MM.1S (cell line): Measurements from ENCODE around the gene HSPB8.

Source experiments
- DNase-seq: peaks from one replicate; pipeline ENCODE4 v3.0.0-alpha.2; 2015
- H2AFZ ChIP-seq: fragments of 300-600 bp; sonication (generic); 2 replicates; pipeline ENCODE4 v1.6.0; 2016; ENCODE audit warnings: antibody characterized with exemption, low read length
- H3F3A ChIP-seq: fragments of 300-600 bp; sonication (generic); 2 replicates; pipeline ENCODE4 v1.6.1; 2016; ENCODE audit warnings: mild to moderate bottlenecking, antibody characterized with exemption, low read length, moderate library complexity, mixed read lengths; ENCODE audit not compliant: insufficient read depth
- H3K27ac ChIP-seq: fragments of 300-600 bp; sonication (generic); 2 replicates; pipeline ENCODE4 v1.5.1; 2016; ENCODE audit warnings: mild to moderate bottlenecking, low read length
- H3K27me3 ChIP-seq: fragments of 300-600 bp; sonication (generic); replicated peaks from 2 replicates; pipeline ENCODE4 v1.6.0; 2016; ENCODE audit warnings: low read length; ENCODE audit not compliant: insufficient read depth
- H3K36me3 ChIP-seq: fragments of 300-600 bp; sonication (generic); replicated peaks from 2 replicates; pipeline ENCODE4 v1.6.1; 2016; ENCODE audit warnings: mild to moderate bottlenecking, low read length, mixed read lengths; ENCODE audit not compliant: insufficient read depth
- H3K4me1 ChIP-seq: fragments of 300-600 bp; sonication (generic); 2 replicates; pipeline ENCODE4 v1.6.1; 2016; ENCODE audit warnings: low read length, mixed read lengths
- H3K4me2 ChIP-seq: fragments of 300-600 bp; sonication (generic); 2 replicates; pipeline ENCODE4 v1.6.0; 2016; ENCODE audit warnings: low read depth, low read length
- H3K4me3 ChIP-seq: fragments of 300-600 bp; sonication (generic); 2 replicates; pipeline ENCODE4 v1.5.1; 2016; ENCODE audit warnings: low read length, mixed read lengths
- H3K79me2 ChIP-seq: fragments of 300-600 bp; sonication (generic); 2 replicates; pipeline ENCODE4 v1.6.1; 2016; ENCODE audit warnings: mixed run types, low read length, mixed read lengths
- H3K9ac ChIP-seq: fragments of 300-600 bp; sonication (generic); 2 replicates; pipeline ENCODE4 v1.6.1; 2016; ENCODE audit warnings: low read length, mixed read lengths
- H3K9me2 ChIP-seq: fragments of 300-600 bp; sonication (generic); replicated peaks from 2 replicates; pipeline ENCODE4 v1.6.1; 2016; ENCODE audit warnings: mild to moderate bottlenecking, low read length, mixed read lengths; ENCODE audit not compliant: insufficient read depth
- H3K9me3 ChIP-seq: fragments of 300-600 bp; sonication (generic); replicated peaks from 2 replicates; pipeline ENCODE4 v1.6.1; 2016; ENCODE audit warnings: mild to moderate bottlenecking, low read length, mixed read lengths; ENCODE audit not compliant: insufficient read depth
- H4K20me1 ChIP-seq: fragments of 300-600 bp; sonication (generic); 2 replicates; pipeline ENCODE4 v1.6.1; 2016; ENCODE audit warnings: mild to moderate bottlenecking, low read length, moderate library complexity, mixed read lengths; ENCODE audit not compliant: insufficient read depth
- CTCF ChIP-seq: fragments of 300-600 bp; sonication (generic); IDR thresholded peaks from 2 replicates; pipeline ENCODE4 v1.5.1; 2016; ENCODE audit warnings: antibody characterized with exemption, low read length, mixed read lengths
- EZH2 ChIP-seq: fragments of 300-600 bp; sonication (generic); optimal IDR thresholded peaks from 2 replicates; pipeline ENCODE3; 2017; ENCODE audit warnings: low read depth, mild to moderate bottlenecking, antibody characterized with exemption, low read length, mixed read lengths
- EZH2phosphoT487 ChIP-seq: fragments of 300-600 bp; sonication (generic); IDR thresholded peaks from 2 replicates; pipeline ENCODE4 v1.6.1; 2018; ENCODE audit warnings: antibody characterized with exemption, low read length

The HSPB8 gene

GRCh38 chr12:119153477-119154434 lies 25.0 kb upstream of the HSPB8 start:
- TF ChIP-seq CTCF (no peak), EZH2 (no peak), EZH2phosphoT487 (no peak)
- Histone ChIP-seq H3K9me3 (no peaks in the 10 kb centered on the region), H2AFZ (no peak overlapping the region), H3K9me2 (no peaks in the 10 kb centered on the region), H3K4me2 (no peak overlapping the region), H3K4me1 (no peaks in the 10 kb centered on the region), H3K27ac (no peak overlapping the region), H4K20me1 (no peaks in the 10 kb centered on the region), H3F3A (no peaks in the 10 kb centered on the region), H3K79me2 (no peaks in the 10 kb centered on the region), H3K27me3 (no peaks in the 10 kb centered on the region), H3K36me3 (no peaks in the 10 kb centered on the region), H3K4me3 (no peak overlapping the region), H3K9ac (no peak overlapping the region)
- DNase-seq, result peak; percentile 14

GRCh38 chr12:119154435-119154818 lies 24.3 kb upstream of the HSPB8 start:
- H3K9me2 ChIP-seq, result no peaks in the 10 kb centered on the region
- no peak overlapping the region for H3K27ac ChIP-seq
- TF ChIP-seq CTCF (no peak), EZH2phosphoT487 (no peak), EZH2 (no peak)

GRCh38 chr12:119156401-119157044 lies 22.2 kb upstream of the HSPB8 start:
- Histone ChIP-seq H3K9me3 (no peaks in the 10 kb centered on the region), H3K27me3 (no peaks in the 10 kb centered on the region), H3K9ac (no peak overlapping the region), H3K4me2 (no peak overlapping the region), H4K20me1 (no peaks in the 10 kb centered on the region), H3K4me1 (no peaks in the 10 kb centered on the region), H3K27ac (no peak overlapping the region), H3K36me3 (no peaks in the 10 kb centered on the region), H2AFZ (no peak overlapping the region), H3K9me2 (no peaks in the 10 kb centered on the region), H3K4me3 (no peak overlapping the region), H3K79me2 (no peaks in the 10 kb centered on the region), H3F3A (no peaks in the 10 kb centered on the region)
- TF ChIP-seq EZH2phosphoT487 (no peak), CTCF (no peak), EZH2 (no peak)
- no peak for DNase-seq

More at GRCh38 chr12:119154435-119154818, 24.3 kb upstream of the HSPB8 start:
- Histone ChIP-seq H3K4me3 (no peak overlapping the region), H3K4me1 (no peaks in the 10 kb centered on the region), H2AFZ (no peak overlapping the region), H3K9me3 (no peaks in the 10 kb centered on the region), H3K36me3 (no peaks in the 10 kb centered on the region), H3K9ac (no peak overlapping the region), H3K27me3 (no peaks in the 10 kb centered on the region), H4K20me1 (no peaks in the 10 kb centered on the region), H3K4me2 (no peak overlapping the region), H3K79me2 (no peaks in the 10 kb centered on the region), H3F3A (no peaks in the 10 kb centered on the region)
- no peak for DNase-seq
